Neural cell (in vitro differentiated cells): ENCODE results near the gene HELT.

Experiments used
- CTCF ChIP-seq: fragments of 450-650 bp; IDR thresholded peaks from 2 replicates; pipeline ENCODE4 v1.5.1; 2014; ENCODE audit warnings: antibody characterized with exemption, mild to moderate bottlenecking, moderate library complexity; ENCODE audit not compliant: poor library complexity, severe bottlenecking
- REST ChIP-seq: IDR thresholded peaks from 2 replicates; pipeline ENCODE4 v1.6.1; 2012; ENCODE audit warnings: borderline replicate concordance

- no peak for TF ChIP-seq REST
- peak; percentile 39 for TF ChIP-seq CTCF
Measured at GRCh38 chr4:184983672-184984356, 34.5 kb upstream of the HELT start.
